ENCODE data around the gene CRTC2.

CRTC2 gene

GRCh38 chr1:153945131-153945794, 13.1 kb downstream of the CRTC2 start:
- DNase-seq: no peak

GRCh38 chr1:153944827-153945117, 13.6 kb downstream of the CRTC2 start:
- no peak for DNase-seq

- no peak for DNase-seq
Measured at GRCh38 chr1:153944005-153944826, 14.2 kb downstream of the CRTC2 start.

GRCh38 chr1:153942766-153943549, 15.5 kb downstream of the CRTC2 start:
- DNase-seq: no peak

- no peak for DNase-seq
Measured at GRCh38 chr1:153941826-153942725, 16.3 kb downstream of the CRTC2 start.

- no peak for DNase-seq
Measured at GRCh38 chr1:153940756-153941155, 17.7 kb downstream of the CRTC2 start.

GRCh38 chr1:153939476-153939875, 18.9 kb downstream of the CRTC2 start:
- no peak for DNase-seq

- no peak for DNase-seq
Measured at GRCh38 chr1:153938996-153939395, 19.4 kb downstream of the CRTC2 start.

GRCh38 chr1:153937331-153937730, 21.1 kb downstream of the CRTC2 start:
- no peak for DNase-seq

GRCh38 chr1:153936011-153936802, 22.2 kb downstream of the CRTC2 start:
- no peak for DNase-seq

GRCh38 chr1:153934746-153935145, 23.7 kb downstream of the CRTC2 start:
- DNase-seq: no peak

- no peak for DNase-seq
Measured at GRCh38 chr1:153933955-153934354, 24.5 kb downstream of the CRTC2 start.

- no peak for DNase-seq
Measured at GRCh38 chr1:153933430-153933829, 25.0 kb downstream of the CRTC2 start.

GRCh38 chr1:153932156-153933131, 26.0 kb downstream of the CRTC2 start:
- no peak for DNase-seq

GRCh38 chr1:153929981-153930948, 28.1 kb downstream of the CRTC2 start:
- no peak for DNase-seq

- no peak for DNase-seq
Measured at GRCh38 chr1:153929426-153929825, 29.0 kb downstream of the CRTC2 start.

GRCh38 chr1:153928791-153929341, 29.5 kb downstream of the CRTC2 start:
- DNase-seq: no peak

- DNase-seq: no peak
Measured at GRCh38 chr1:153928245-153928644, 30.2 kb downstream of the CRTC2 start.

- no peak for DNase-seq
Measured at GRCh38 chr1:153926405-153926804, 32.0 kb downstream of the CRTC2 start.
